Hematopoietic multipotent progenitor cell treated with erythropoietin and hydrocortisone succinate and interleukin-3 and kit ligand, for 8 days (in vitro differentiated cells): ENCODE results near the gene HOXC6.

Source experiments
- DNase-seq: peaks from one replicate; pipeline ENCODE4 v3.0.0-alpha.2; 2015

HOXC6 gene

DNA sequence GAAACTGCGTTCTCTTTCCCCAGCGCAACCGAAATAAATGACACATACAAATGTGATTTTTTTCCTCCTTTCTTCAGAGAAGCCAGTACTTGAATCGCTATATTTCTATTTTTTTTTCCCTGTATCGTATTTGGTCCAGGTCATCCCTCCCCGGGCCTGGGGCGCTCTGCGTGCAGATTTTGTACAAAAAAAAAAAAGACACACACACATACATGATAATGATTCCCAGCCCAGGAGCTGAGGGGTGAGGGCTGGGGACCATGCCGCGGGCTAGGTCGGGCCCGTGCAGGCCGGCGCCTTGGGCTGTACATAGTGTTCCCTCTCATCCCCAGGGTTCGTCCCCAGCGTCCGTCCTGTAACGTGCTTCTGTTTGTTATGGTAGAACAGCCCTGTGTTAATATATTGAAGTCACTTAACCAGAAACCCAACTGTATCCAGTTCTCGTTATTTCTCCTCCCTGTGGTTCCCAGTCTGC is 25.3 kb upstream of the HOXC6 start:
- no peak for DNase-seq

GRCh38 chr12:54003625-54004024 is 24.6 kb upstream of the HOXC6 start:
- no peak for DNase-seq

GRCh38 chr12:54004063-54004840 is 24.0 kb upstream of the HOXC6 start:
- no peak for DNase-seq

DNA sequence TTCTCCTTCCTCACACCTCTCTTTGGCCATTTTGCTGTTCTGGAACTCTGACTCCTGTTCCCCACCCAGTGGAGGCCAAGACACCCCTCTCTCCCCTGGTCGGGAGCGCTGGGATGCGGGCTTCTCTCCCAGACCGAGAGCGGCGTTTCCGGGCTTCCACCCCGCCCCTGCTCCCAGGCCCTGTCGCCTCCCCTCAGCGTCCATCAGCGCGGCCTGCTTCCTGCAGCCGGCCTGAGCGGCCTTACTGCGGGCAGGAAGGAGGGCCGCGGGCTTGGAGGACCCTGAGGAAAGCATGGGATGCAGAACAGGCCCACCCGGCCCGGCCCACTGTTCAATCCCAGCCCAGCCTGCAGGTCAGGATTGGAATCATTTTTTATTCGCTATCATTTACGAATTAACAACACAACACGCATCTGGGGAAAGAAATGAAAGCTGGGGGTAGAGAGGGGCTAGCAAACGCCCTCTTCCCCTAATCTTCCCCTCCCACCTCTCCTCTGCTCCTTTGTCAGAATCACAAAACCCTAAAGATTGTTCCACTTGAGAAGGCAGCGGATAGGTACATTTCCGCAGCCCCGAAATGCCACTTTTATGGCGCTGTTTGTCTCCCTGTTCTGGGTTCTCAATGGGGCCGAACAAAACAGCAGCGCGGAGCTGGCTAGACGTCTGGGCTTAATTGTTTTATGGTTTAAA is 23.3 kb upstream of the HOXC6 start:
- no peak for DNase-seq

- DNase-seq = no peak
Observed at GRCh38 chr12:54005531-54005852, 22.7 kb upstream of the HOXC6 start.

- DNase-seq = peak; percentile 79
Observed at GRCh38 chr12:54005853-54006558, 22.2 kb upstream of the HOXC6 start.

DNA sequence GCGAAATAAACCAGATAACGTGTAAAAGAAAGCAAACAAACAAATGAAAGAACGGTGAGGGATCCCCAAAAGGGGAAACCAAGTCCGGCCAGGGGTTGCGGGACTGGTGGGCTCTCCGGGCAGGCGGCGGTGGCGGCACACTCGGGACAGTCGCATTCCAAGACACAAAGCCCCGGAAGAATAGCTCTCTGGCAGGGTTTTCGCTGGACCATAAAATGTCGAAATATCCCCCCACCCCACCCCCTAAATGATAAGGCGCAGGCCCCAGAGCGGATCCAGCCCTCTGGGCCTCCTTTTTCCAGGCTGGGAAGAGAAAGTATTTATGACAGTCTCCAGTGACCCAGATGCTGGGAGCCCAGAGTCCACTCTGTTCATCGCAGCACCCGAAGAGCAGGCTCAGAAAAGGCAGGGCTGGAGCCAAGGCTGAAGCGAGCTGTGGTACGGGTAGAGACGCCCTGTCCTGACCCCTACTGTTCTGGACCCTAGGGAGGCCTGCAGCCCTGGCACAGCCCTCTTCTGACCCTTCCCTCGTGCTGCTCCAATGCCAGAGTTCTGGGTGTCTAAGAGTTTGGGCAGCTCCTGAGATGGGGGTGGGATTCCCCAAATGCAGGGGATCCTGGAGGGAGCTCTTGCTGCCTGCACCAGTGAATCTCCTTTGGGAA is 21.6 kb upstream of the HOXC6 start:
- DNase-seq = no peak

- no peak for DNase-seq
Observed at GRCh38 chr12:54007538-54008259, 20.5 kb upstream of the HOXC6 start.

DNA sequence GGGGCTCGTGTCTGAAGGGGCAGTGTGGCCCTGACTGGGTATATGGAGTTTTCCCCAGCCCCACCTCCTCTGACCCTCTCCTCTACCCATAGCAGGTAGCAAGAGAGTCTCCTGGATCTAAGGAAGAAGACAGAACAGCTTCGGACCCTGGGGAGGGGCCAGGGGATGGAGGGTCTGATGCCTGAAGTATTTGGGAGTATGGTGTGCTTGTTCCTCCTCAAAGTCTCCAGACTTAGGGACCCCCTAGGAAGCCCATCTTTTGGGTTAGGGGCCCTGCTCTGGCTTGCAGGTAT is 20.0 kb upstream of the HOXC6 start:
- DNase-seq = no peak

- no peak for DNase-seq
Observed at GRCh38 chr12:54009171-54010052, 18.8 kb upstream of the HOXC6 start.

- no peak for DNase-seq
Observed at GRCh38 chr12:54010053-54010971, 17.9 kb upstream of the HOXC6 start.

GRCh38 chr12:54010972-54011664 is 17.1 kb upstream of the HOXC6 start:
- DNase-seq = no peak

DNA sequence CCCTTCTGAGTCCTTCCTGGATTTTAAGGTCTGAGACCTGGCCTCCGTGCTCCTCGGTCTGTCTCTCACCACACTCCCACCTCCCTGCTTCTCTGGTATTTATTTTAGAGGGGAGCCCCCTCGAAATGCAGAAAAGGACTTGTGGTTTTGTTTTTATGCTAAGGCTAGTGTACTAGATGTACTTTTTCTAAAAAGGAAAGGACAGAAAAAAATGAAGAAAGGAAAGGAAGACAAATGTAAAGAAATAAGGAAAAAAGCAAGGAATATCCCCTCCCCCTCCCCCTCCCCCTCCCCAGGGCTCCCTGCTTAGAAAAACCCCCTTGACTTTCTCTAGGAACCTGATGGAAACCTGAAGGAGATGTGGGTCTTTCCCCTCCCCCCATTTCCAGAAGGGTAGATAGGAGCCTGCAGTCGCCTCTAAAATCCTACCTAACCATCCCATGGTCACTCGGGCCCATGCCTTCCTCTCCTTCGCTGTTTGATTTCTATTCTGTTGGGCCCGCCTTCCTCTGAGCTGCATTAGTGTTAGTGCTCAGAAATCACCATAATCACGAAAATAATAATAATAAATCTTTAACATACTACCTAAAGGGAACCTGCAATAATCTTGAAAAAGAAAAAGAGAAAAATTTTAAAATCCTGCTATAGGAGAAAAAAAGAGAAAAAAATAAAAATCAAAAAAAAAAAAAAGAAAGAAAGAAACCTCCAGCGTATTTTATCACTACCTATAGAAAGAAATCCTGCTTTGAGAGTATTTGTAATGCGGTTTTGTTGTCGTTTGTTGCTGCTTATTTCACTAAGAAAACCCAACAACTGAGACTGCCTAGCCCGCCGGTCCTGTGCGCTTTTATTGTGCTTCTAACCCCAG is 16.3 kb upstream of the HOXC6 start:
- DNase-seq = no peak

DNA sequence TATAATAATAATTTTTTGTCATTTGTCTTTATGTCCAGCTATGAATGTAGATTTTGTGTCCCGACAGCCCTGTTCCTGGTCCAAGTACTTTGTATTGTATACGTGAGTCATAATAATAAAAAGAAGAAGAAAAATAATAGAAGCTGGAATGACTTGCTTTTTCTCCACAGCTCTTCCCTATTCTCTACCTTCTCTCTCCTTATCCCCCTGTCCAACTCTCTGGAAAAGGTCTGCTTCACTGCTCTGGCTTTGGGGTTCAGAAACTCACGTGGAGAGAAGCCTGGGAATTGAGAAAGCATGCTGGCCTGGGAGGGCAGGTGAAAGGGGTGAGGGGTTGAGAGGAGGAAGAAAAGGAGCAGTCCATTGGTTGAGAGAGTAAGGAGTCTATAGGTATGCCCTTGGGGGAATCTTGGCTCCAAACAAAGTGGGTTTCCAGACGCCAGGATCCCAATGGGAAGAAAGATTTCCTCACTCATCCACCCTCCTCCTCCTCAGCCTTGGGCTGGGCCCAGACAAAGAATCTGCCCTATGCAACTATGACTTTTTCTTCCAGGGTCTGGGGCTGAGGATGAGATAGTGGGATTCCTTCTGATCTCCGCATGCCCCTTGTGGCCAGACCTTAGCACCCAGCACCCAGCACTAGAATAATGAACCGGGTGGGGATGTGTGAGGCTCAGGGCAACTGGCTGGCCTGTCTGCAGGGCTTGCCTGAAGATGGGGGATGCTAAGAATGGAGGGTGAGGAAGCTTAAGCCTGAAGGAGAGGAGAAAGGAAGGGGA is 15.4 kb upstream of the HOXC6 start:
- no peak for DNase-seq

- no peak for DNase-seq
Observed at GRCh38 chr12:54014377-54015017, 13.7 kb upstream of the HOXC6 start.

DNA sequence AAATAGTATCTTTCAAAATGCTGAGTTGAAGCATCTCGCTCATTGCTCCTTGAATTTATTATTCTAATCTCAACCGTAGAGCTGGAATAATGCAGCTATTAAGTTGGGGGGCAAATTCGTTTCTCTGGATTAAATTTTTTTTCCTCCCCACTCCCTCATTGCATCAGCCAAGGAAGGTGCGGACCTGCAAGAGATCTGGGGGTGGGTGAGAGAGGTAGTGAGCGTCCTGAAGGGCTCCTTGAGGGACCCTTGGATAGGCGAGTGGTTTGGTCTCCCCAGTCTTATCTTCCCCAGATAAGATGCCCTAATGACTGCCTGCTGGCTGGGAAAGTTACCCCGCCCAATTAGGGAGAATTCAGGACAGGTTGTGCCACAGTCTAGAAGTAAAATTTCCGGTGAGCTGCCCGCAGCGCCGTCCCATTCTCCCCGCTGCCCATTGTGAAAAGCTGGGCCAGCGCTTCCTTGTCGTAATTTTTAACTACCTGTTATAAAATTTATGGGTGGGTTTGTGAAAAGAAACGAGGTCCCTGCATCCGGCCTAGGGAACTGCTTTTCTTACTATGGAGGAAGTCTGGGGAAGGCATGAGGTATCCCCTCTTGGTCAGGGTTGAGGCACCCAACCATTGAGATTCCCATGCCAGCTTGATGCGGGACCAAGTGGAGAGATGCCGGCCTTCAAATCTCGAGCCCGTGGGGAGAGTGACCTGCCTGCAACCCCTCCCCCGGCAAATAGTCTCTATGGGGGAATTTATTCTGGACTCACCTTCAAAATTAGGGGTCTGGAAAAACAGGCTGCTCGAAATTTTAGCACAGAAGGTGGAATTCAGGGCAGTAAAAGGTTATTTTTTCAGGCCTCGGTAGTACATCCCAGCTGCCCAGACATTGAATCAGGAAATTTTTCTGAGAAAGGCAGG is 13.0 kb upstream of the HOXC6 start:
- no peak for DNase-seq

DNA sequence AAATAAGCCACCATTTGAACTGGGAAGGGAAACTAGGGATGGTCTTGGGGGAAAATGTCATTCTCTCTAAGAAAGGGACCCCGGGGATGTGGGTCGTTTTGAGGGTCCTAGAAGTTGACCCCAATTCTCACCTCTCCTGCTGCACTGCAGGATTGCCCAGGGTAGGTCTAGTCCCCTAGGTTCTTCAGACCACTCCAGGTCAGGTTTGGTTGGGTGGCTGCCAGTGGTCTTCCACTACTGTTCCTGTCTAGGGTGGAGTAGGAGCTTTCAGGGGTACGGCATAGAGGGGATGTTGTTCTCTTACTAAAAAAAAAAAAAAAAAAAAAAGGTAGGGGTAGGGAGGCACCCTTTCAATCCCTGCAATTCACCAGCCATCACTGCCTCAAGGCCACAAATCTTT is 12.2 kb upstream of the HOXC6 start:
- no peak for DNase-seq
